ENCODE data around the gene FAM222A. TPM values are rescaled to one million over a fixed set of nuclear protein-coding genes. Genes with fewer than 3 reads are reported as not detected.

The FAM222A gene
- polyA plus RNA-seq, 3 donors = 6.4 to 8.5 (median 6.9) TPM

DNA sequence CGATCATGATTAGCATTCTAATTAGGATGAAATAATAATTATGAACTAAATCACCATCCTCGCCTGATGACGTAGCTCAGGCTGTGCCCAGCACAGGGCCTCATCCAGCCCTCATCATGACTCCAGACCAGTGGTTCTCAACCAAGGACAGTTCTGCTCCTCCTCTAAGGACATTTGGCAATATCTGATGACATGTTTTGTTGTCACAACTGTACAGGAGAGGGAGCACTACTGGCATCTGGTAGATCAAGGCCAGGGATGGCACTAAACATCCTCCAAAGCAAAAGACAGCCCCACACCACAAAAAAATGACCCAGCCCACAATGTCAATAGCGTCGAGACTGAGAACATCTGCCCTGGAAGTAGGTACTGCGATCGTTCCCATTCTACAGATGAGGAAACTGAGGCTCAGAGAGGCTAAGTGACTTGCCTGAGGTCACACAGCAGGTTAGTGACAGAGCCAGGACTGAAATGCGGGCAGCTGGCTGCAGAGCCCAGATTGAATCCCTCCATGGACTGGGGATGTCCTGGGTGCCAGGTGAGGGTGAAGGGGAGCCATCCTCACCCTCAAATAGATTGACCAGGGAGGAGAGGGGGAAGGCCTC is 104.1 kb downstream of the FAM222A start:
- no peak for DNase-seq (ENCODE audit: low read depth in 3 of 3, low spot score in 2 of 3)

DNA sequence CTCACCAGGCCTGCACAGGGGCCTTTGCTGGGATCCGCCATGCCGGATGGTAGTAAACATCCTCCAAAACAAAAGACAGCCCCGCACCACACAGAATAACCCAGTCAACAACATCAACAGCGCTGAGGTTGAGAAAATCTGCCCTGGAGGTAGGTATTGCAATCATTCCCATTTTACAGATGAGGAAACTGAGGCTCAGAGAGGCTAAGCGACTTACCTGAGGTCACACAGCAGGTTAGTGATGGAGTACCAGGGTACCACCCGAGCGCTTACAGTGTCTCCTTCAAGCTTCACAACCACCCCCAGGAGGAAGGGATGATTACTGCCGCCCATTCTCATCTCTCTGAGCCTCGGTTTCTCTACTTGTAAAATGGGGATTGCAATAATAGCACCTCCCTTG is 104.6 kb downstream of the FAM222A start:
- DNase-seq (ENCODE audit: low read depth in 3 of 3, low spot score in 2 of 3) = no peak

DNA sequence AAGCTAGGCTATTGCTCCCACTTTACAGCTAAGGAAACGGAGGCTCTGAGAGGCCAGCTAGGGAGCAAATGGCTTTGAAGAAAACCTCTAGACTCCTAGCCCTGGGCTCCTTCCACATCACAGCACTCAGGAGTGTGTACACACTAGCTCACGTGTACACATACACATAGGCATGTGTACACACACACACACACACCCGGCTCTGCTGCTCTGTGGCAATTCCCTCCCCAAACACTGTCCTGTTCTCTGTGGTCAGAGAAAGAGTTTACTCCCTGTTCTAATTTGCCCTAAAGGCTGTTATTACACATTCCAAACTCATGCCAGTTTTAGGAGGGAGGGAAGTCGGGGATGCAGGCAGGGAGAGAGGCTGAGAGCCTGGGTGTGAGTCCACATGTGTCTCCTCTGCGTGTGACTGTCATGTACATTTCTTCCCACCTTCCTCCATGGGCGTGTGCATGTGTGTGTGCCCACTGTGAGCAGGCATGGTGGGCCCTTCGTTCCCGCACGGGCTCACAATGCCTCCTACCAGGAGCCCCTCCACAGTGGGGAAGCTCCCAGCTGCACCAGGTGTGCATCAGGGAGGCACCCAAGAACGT is 105.4 kb downstream of the FAM222A start:
- no peak for DNase-seq (ENCODE audit: low read depth in 3 of 3, low spot score in 2 of 3)

Other genes starting within 250 kb of the FAM222A start
- gene KCTD10, start 236.5 kb upstream of the FAM222A start, polyA plus RNA-seq (ENCODE audit: insufficient read length in 3 of 3) = 10 to 100 TPM; 46.3 to 49.1 (median 46.6) TPM
- 10 to 100 TPM; 28.0 to 33.3 (median 28.5) TPM for gene UBE3B, start 236.2 kb upstream of the FAM222A start, polyA plus RNA-seq (ENCODE audit: insufficient read length in 3 of 3)
- gene MMAB, start 140.3 kb upstream of the FAM222A start, polyA plus RNA-seq (ENCODE audit: insufficient read length in 3 of 3) = 10 to 100 TPM; 32.4 to 33.6 (median 32.5) TPM
- gene MVK, start 140.0 kb upstream of the FAM222A start, polyA plus RNA-seq (ENCODE audit: insufficient read length in 3 of 3) = 10 to 100 TPM; 20.0 to 20.6 (median 20.2) TPM
- 10 to 100 TPM; 11.2 to 14.3 (median 12.8) TPM for gene TRPV4, start 119.6 kb downstream of the FAM222A start, polyA plus RNA-seq (ENCODE audit: insufficient read length in 3 of 3)
- 10 to 100 TPM; 30.9 to 43.5 (median 37.0) TPM for gene GLTP, start 166.7 kb downstream of the FAM222A start, polyA plus RNA-seq (ENCODE audit: insufficient read length in 3 of 3)
- gene TCHP, start 186.4 kb downstream of the FAM222A start, polyA plus RNA-seq (ENCODE audit: insufficient read length in 3 of 3) = 10 to 100 TPM; 21.7 to 22.1 (median 22.0) TPM

Data from right renal cortex interstitium (tissue), 3 donors.